ENCODE measurements around the gene GLCCI1. TPM values are rescaled to one million over a fixed set of nuclear protein-coding genes. Genes with fewer than 3 reads are reported as not detected.

The GLCCI1 gene
- total RNA-seq, 2 donors from 2014 or later = 3.4 to 3.8 TPM

DNA sequence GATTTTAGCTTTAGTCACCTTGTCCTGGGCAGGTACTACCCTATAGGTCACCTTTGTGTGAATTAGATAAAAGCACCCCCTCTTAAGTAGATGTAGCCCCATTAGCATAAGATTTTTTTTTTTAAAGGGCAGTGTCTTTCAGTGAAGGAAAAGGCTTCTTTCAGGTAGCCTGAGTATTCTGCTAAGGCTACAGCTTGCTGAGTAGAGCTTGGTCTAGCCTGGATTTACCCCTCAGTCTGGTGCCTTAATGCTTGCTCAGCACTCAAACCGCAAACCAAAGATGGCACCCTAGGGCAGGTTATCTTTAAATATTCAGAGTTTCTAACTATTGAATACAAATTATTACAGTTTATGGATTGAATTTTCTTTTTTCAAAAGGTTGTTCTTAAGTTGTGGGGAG lies 83.4 kb downstream of the GLCCI1 start:
- H3K36me3 ChIP-seq = peaks cover 3% of the 10 kb centered on the region
- H3K9me3 ChIP-seq = peaks cover 0 to 6% of the 10 kb centered on the region in 2 donors
- H3K27me3 ChIP-seq = no peaks in the 10 kb centered on the region
- TF ChIP-seq, protein P1, sequence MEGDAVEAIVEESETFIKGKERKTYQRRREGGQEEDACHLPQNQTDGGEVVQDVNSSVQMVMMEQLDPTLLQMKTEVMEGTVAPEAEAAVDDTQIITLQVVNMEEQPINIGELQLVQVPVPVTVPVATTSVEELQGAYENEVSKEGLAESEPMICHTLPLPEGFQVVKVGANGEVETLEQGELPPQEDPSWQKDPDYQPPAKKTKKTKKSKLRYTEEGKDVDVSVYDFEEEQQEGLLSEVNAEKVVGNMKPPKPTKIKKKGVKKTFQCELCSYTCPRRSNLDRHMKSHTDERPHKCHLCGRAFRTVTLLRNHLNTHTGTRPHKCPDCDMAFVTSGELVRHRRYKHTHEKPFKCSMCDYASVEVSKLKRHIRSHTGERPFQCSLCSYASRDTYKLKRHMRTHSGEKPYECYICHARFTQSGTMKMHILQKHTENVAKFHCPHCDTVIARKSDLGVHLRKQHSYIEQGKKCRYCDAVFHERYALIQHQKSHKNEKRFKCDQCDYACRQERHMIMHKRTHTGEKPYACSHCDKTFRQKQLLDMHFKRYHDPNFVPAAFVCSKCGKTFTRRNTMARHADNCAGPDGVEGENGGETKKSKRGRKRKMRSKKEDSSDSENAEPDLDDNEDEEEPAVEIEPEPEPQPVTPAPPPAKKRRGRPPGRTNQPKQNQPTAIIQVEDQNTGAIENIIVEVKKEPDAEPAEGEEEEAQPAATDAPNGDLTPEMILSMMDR (IDR thresholded peaks at IDR 0.05) = no peak
- no peak overlapping the region for H3K4me3 ChIP-seq
- H3K4me1 ChIP-seq = no peaks in the 10 kb centered on the region
- no peak for DNase-seq (ENCODE audit: low spot score)
- H3K27ac ChIP-seq = no peak overlapping the region

DNA sequence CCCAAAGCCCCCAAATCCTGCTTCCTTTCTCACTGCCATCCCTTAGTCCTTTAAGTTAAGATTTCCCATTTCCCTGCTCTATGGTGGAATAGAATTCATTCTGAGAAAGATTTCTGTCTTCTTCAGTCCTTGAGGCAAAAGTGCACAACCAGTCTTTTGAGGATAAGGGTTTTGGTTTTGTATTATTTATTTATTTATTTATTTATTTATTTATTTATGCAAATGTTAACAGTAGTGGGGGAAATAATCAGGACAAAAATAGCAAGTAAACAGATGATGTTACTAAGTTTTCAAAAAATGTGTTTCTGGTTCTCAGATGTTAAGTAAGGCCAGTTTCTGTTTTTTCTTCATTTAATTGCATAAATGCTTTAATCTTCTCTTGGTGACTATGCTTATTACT lies 84.2 kb downstream of the GLCCI1 start:
- H3K4me3 ChIP-seq = no peak overlapping the region
- peaks cover 3% of the 10 kb centered on the region for H3K36me3 ChIP-seq
- peaks cover 0 to 6% of the 10 kb centered on the region in 2 donors for H3K9me3 ChIP-seq
- no peak for DNase-seq (ENCODE audit: low spot score)
- no peak overlapping the region for H3K27ac ChIP-seq
- TF ChIP-seq, protein P1 (IDR thresholded peaks at IDR 0.05) = no peak
- H3K4me1 ChIP-seq = no peaks in the 10 kb centered on the region
- no peaks in the 10 kb centered on the region for H3K27me3 ChIP-seq

DNA sequence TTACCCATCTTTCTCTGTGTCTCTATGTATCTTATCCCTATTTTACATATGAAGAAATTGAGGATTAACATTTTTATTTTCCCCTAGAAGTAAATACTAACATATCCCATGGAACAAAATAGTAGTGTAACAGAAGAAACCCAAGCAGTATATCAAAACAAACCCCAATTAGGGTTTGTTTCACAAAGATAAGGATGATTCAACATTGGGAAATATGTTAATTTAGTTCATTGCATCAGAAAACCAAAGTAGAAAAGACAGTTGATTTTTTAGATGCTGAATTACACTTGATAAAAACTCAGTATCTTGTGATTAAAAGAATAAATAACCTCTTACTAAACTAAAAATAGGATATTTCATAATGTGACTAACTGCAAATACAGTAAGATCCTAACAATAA lies 87.8 kb downstream of the GLCCI1 start:
- H3K36me3 ChIP-seq = peaks cover 3% of the 10 kb centered on the region
- no peak for DNase-seq (ENCODE audit: low spot score)
- H3K4me3 ChIP-seq = no peak overlapping the region
- no peak overlapping the region for H3K27ac ChIP-seq
- H3K27me3 ChIP-seq = no peaks in the 10 kb centered on the region
- TF ChIP-seq, protein P1 (IDR thresholded peaks at IDR 0.05) = no peak
- no peaks in the 10 kb centered on the region for H3K9me3 ChIP-seq
- H3K4me1 ChIP-seq = no peaks in the 10 kb centered on the region

DNA sequence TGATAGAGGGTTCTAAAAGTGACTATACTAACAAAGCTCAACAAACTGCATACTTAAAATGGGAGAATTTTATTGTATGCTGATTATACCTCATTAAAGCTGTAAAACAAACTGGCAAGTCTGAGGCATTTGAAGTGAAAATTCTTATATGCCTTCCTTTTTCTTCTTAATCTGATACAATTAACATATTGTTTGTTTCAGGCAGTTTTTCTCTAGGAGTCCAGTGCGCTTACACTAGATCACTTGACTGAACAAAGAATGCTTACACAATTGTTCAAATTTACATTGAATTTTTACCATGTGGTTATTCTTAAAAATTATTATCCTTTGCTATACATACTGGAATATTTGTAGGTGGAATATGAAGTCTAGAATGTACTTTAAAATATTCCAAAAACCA lies 89.0 kb downstream of the GLCCI1 start:
- Histone ChIP-seq H3K4me1 (no peaks in the 10 kb centered on the region), H3K27ac (no peak overlapping the region), H3K27me3 (no peaks in the 10 kb centered on the region), H3K9me3 (no peaks in the 10 kb centered on the region), H3K36me3 (peaks cover 3% of the 10 kb centered on the region), H3K4me3 (no peak overlapping the region)
- TF ChIP-seq, protein P1 (IDR thresholded peaks at IDR 0.05) = no peak
- DNase-seq (ENCODE audit: low spot score) = no peak

DNA sequence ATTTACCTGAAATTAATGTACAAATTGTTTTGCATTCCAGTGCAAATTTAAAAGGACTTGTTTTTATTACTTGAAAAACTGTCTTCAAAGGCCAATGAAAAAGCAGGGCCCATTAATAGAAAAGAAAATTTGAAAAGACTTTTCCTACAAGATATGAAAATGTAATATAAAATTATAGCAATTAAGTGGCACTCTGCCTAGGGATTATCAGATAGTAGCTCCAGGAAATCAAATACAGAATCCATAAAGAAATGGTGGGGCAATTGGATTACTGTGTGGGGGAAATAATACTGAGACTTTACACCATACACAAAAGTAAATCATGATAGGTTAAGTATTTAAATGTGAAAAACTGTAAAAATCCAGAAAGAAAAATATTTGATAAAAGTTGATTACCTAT lies 89.7 kb downstream of the GLCCI1 start:
- peaks cover 3% of the 10 kb centered on the region for H3K36me3 ChIP-seq
- H3K27ac ChIP-seq = no peak overlapping the region
- no peaks in the 10 kb centered on the region for H3K27me3 ChIP-seq
- no peak overlapping the region for H3K4me3 ChIP-seq
- TF ChIP-seq, protein P1 (IDR thresholded peaks at IDR 0.05) = no peak
- no peak for DNase-seq (ENCODE audit: low spot score)
- H3K4me1 ChIP-seq = no peaks in the 10 kb centered on the region
- no peaks in the 10 kb centered on the region for H3K9me3 ChIP-seq

DNA sequence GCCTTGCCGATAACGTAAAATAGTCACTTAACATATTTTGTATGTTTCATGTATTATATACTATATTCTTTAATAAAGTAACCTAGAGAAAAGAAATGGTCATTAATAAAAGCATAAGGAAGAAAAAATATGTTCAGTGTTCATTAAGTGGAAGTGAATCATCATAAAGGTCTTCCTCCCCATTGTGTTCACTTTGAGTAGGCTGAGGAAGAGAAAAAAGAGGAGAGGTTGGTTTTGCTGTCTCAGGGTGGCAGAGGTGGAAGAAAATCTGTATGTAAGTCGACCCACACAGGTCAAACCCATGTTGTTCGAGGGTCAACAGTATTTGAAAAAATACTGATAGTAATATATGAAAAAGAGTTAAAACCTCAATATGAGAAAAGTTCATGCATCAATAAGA lies 90.3 kb downstream of the GLCCI1 start:
- Histone ChIP-seq H3K36me3 (peaks cover 3% of the 10 kb centered on the region), H3K27me3 (no peaks in the 10 kb centered on the region)
- TF ChIP-seq, protein P1 (IDR thresholded peaks at IDR 0.05) = no peak

More for the DNA sequence above, 90.3 kb downstream of the GLCCI1 start:
- Histone ChIP-seq H3K4me1 (no peaks in the 10 kb centered on the region), H3K27ac (no peak overlapping the region), H3K9me3 (no peaks in the 10 kb centered on the region), H3K4me3 (no peak overlapping the region)
- DNase-seq (ENCODE audit: low spot score) = no peak
